GM04503 (cell line): ENCODE data around the gene MKKS.
A peak's percentile ranks its signal among the peaks of the same experiment; 100 is the strongest.
"Not testable (repeated sequence)": the region's sequence is repeated elsewhere in the genome, so short reads cannot be mapped to it uniquely, and the experiment has no call there.

Source experiments
- DNase-seq: peaks from one replicate; pipeline ENCODE4 v3.0.0-alpha.2; 2012; ENCODE audit warnings: low read depth

MKKS gene

DNA sequence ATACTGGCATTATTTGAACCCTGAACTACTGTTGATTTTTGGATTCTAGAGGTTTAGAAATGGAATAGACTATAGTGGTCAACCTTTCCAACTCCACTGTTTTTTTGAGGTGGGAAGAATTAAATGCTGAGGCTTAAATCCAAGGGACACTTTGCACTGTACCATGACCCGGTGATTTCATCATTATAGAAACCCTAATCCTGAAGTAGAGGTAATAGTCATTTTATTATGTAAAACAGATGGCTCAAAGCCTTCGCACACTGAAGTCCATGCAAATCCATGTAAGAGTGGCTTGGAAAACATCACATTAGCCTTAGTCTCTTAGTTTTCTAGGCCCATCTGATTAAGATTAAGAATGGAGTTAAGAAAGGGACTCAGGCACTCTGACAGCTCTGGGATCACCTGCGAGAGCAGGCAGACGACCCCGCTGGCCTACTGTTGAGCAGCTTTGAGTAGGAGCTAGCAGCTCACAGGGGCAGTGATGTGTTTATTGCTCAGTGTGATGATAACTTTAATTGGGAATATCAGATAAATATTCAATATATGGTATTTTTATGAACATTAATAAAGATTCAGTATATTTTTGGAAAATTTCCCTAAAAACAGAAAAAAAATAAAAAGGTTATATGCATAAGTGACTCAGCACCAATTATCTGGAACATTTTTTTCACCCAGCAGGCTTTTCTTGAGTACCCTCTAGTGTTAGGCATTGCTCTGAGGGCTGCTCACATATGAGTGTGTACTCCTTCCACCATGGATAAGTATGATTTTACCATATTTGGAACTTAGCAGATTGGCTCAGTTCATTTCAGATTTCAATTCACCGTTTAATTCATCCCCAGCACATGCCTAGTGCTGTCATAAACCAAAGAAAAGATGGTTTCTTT is 14.5 kb upstream of the MKKS start:
- DNase-seq = no peak

DNA sequence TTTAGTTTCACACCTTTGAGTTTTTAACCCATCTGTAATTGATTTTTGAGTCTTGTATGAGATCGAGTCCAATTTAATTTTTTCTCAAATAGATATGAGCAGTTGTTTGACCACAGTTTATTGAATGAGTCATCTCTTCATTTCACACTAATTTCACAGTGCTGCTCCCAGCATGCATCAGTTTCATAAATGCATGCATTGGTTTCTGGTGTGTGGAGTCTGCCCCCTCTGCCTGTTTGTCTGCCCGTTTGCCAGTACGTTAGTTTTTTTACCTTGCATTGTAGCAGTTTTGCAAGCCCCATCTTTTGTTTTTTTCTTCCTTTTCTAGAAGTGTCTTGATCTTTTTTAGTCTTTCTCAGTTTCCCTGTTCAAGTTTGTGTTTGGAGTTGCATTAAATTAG is 13.0 kb upstream of the MKKS start:
- peak; percentile 31 for DNase-seq

DNA sequence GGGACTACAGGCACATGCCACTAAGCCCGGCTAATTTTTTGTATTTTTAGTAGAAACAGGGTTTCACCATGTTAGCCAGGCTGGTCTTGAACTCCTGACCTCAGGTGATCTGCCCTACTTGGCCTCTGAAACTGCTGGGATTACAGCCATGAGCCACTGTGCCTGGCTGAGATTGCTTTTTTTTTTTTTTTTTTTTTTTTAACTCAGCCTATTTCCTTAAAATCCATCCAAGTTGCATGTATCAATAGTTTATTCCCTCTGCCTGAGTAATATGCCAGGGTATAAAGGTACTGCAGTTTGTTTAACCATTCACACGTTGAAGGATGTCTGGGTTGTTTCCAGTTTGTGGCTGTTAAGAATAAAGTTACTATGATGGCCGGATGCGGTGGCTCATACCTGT is 11.7 kb upstream of the MKKS start:
- no peak for DNase-seq

DNA sequence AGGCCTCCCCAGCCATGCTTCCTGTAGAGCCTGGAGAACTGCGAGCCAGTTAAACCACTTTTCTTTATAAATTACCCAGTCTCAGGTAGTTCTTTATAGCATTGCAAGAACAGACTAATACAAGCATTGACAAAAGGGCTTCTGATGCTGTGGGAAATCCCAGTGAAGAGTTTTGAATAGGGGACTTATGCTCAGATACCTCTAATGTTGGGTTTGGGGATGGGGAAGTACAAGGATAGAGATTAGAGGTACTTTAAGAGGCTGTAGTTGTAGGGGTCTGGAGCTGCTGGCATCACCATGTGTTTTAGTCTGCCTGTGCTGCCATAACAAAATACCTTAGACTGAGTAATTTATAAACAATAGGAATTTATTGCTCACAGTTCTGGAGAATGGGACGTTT is 9.9 kb upstream of the MKKS start:
- DNase-seq = no peak

DNA sequence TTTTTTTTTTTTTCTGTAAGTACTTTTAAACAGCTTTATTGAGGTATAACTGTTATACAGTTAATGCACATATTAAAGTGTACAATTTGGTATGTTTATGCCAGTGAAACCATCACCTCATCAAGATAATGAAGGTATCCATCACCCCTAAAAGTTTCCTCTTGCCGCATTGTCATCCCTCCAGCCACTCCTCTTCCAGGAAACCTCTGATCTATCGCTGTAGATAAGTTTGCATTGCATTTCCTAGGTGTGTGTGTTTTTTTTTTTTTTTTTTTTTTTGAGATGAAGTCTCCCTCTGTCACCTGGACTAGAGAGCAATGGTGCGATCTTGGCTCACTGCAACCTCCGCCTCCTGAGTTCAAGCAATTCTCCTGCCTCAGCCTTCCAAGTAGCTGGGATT is 4.2 kb upstream of the MKKS start:
- no peak for DNase-seq

DNA sequence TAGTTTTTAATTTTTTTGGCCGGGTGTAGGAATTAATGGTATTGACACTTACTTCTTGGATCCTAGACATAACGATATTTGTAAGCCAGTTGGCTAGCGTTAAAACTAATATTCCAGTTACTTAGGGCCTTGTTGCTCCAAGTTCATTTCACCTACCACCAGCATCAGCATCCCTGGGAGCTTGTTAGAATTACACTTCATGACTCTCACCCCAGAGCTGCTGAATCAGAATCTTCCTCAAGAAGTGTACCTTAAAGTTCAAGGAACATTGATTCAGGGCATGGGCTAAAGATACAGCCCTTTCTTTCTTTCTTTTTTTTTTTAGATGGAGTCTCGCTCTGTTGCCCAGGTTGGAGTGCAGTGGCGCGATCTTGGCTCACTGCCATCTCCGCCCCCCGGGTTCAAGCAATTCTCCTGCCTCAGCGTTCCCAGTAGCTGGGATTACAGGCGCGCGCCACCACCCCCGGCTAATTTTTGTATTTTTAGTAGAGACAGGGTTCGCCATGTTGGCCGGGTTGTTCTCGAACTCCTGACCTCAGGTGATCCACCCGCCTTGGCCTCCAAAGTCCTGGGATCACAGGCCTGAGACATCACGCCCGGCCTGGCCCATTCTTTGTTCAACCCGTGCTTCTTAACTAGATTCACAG is 2.2 kb upstream of the MKKS start:
- DNase-seq = no peak

DNA sequence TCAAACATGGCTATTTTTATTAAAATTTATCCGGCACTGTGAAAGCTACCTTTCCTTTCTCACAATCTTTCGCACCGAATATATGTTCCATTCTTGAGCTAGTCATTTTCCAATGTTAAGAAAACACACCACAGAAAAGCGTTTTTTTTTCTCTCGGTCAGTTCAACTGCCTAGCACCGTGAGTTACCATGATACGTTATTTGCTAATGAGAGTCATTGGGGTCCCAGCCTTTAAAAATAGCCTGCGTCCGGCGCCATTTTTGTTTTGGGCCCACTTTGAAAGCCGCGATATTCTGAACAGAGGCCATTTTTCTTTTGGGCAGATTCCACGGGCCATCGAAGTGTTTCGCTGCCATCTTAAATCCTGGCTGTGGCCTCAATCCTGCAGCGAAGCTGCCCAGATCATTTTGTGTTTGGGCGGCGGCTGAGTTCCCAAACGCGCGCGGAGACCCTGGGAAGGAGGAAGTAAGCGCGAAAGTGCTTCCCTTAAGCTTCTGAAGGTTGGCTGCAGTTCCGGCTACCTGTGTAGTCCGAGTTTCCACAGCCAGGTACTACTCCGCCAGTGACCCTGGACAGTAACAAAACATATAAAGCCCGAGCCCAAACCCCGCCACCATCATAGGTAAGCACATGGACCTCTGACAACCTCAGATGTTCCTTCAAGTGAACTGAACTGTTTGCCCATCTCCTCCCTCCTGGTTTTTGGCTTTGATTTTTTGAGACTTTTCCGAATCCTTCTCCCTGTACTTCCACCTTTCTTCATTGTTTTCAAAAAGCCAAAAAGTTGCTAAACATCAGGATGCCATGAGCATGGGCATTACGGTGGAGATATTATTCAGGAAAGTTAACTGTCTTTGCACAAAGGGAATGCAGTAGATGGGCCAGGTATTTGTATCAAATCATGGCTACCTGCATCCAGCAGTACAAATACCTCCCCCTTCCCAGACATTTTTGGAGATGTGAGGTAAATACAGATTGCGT is 1.1 kb upstream of the MKKS start, which contains the start of gene SLX4IP:
Gene SLX4IP (plus strand): TSS at position 474 of the 981 bp plus-strand sequence. CDS start 22,900 bp downstream, outside the sequence.
- DNase-seq = peak; percentile 82

DNA sequence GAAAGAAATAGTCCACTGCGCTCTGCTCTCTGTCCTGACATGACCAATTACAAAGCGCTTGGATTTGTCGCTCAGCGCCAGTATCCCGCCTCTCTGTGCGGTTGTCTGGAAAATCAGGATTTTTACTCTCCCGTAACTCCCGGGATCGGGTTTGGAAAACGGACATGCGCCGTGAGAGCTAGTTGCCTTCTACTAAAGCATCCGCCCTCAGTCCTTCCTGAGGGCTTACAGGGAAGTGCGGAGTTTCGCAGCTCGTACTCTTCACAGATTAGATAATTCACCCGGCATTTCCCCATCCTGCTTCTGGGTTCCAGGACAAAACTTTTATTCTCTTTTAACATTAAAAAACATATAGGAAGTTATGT is 427 bp upstream of the MKKS start:
- peak; percentile 96 for DNase-seq

DNA sequence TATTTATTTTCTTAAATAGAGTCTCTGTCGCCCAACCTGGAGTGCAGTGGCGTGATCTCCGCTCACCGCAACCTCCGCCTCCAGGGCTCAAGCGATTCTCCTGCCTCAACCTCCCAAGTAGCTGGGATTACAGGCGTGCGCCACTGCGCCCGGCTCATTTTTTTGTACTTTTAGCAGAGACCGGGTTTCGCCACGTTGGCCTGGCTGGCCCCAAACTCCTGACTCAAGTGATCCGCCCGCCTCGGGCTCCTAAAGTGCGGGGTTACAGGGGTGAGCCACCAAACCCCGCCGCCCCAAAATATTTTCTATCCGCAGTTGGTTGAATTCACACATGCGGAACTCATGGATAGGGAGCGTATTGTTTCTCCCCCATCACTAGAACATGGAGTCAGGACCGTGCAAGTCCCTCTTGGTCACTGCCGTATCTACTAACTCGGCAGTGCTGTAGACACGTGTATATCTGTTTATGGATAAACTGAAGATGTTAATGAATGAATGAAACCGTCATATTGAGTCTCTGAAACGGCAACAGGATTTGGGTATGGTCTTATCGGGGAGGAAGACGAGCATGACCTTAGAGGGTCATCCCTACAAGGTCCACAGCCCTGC is 904 bp downstream of the MKKS start:
- DNase-seq = no peak

DNA sequence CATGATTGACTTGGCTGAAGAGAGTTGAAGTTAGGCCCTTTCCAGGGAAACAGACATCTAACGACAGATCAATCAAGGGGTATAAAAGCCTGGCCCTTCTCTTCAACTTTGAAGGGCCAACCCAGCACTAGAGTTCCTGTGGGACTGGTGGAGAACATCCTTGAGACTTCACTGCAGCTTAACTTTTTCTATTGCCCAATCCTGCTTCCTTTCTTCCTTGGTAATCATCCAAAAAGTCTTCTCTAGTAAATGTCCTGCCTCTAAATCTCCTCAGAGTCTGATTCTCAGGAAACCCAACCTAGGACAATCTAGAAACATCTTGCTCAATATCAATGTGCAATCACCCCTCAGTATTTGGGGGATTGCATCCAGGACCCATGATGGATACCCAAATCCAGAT is 1.9 kb downstream of the MKKS start:
- no peak for DNase-seq

DNA sequence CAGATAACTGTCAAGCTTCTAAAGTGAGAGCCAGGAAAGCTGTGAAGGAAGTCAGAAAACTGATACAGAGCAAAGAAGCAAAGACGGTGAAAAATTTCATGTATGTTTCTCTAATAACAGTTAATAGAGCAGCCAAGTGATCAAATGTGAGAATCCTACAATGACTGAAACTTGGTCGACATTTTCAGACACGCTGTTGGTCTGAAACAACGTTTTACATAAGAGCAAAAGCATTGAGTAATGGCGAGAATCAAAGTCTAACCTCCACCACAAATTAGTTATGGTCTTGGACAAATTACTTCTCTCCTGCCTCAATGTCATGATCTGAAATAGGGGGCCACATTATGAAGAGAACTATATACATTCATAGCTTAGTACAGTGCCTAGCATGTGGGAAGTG is 3.3 kb downstream of the MKKS start:
- no peak for DNase-seq

DNA sequence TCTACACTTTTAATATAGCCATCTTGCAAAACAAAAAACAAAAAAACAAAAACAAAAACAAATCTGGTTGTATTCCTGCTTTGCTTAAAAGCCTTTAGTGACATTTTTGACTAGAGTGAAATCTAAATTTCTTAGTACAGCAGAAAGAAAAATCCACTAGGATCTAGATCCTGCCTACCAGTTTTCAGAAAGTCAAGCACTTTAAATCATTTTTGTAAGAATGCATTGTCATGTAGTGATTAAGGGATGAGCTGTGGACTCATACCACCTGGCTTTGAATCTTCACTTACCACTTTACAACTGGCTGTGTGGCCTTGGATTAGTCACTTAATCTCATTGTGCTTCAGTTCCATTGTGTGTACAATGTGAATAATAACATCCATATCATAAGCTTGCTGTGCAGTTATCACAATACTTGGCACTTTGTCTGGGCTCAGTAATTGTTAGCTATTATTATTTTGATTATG is 4.0 kb downstream of the MKKS start:
- no peak for DNase-seq

DNA sequence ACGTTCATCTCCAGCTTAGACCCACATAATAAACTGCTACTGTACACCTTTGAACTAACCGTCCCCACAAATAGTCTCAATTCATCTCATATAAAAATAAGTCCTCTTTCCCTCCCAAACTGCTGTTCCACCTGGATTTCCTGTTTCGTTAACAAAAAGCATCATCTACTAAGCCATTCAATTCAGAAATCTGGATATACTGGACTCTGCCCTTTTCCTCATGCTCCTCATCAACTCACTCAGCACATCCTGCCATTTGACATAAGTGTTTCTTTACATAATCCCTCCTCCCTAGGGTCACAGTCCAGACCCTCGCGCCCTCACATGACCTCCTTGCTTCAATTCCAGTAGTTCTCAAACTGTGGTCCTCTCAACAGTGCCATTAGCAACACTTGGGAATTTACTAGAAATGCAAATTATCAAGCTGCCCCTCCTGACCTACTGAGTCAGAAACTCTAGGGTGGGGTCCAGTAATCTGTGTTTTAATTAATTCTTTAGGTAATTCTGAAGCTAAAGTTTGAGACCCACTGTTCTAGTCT is 4.5 kb downstream of the MKKS start:
- no peak for DNase-seq

DNA sequence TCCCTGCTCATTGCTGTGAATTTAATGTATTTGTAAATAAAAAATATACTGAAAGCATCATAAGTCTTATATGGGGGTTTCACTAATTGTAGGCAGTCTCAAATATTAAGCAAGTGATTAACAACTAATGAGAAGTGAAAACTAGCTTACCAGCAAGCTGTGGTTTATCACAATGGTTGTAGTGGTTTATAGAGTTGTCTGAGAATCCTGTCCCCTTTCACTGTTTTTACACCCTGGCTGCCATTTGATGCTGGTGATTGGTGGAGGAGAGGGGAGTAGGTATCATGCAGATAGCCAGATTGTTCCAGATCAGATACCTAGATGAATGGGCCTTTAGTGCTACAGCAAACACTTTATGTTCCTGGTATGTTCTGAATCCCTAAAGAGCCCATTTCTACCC is 6.0 kb downstream of the MKKS start:
- no peak for DNase-seq

DNA sequence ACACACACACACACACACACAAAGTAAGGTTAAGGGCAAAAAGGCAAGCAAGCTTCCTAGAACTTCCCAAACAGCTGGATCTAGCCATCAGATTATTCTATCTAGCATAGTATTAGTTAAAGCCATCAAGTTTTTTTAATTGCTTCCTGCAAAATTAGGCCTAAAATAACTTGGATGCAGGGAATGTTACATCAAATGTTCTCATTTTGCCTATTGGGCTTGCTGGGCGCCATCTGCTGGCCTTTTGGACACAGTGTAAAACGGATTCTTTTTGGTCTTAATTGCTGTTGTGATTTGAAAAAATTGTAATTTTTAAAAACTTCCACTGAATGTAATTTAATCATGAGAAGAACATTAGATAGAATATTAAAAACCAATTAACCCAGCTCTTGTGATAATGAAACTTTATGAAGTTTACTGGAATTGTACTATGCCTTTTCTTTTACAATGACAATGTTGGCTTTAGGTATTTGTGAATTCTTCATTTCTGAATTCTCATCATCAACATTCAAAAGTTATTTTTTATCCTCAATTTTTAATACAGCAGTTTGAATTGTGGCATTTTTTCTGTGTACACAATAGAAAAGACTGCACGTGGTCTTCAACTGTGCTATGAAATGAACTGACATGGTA is 6.8 kb downstream of the MKKS start:
- no peak for DNase-seq

DNA sequence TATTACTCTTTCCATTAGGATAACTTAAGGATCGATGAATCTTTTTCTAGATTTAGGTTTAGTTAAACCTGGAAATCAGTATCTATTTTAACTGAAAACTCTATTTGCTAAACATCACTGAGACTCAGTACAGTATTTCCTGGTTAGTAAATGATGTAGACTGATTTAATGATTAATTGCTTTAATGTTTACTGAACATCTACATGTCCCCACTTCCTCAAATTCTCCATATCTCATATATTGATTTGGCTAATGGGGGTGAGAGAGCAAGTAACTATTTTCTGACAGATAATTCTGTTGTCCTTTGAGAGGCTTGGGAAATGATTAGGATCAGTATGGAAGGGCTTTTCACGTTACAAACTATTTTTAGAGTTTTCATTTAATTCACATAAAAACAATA is 10.3 kb downstream of the MKKS start:
- DNase-seq = no peak

DNA sequence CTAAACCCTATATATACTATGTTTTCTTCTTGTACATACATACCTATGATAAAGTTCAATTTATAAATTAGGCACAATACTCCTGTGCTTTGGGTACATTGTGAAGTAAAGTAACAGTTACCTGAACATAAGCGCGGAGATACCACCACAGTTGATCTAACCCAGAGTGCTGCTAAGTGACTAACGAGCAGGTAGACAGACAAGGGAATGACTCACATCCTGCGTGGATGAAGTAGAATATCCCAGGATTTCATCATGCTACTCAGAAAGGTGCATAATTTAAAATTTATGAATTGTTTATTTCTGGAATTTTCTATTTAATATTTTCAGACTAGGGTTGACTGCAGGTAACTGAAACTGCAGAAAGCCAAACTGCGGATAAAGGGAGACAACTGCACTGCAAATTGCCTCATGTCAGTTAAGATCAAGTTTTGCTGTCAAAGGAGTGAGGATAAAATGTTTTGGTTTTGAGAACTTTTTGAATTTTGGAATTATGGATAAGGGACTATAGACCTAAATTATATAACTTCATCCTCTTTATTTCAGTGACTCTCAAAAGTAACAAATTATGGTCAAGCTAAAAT is 14.4 kb downstream of the MKKS start:
- DNase-seq = no peak

DNA sequence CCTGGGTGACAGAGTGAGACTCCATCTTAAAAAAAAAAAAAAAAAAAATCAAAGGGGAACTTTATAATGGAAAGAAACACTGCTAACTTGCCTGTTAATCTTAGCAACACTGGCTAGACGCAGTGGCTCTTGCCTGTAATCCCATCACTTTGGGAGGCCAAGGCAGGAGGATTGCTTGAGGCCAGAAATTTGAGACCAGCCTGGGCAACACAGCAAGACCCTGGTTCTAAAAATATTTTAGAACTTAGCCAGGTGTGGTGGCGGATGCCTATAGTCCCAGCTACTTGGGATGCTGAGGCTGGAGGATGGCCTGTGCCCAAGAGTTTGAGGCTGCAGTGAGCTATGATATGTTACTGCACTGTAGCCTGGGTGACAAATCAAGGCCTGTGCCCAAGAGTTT is 16.8 kb downstream of the MKKS start:
- DNase-seq = not testable (repeated sequence)

DNA sequence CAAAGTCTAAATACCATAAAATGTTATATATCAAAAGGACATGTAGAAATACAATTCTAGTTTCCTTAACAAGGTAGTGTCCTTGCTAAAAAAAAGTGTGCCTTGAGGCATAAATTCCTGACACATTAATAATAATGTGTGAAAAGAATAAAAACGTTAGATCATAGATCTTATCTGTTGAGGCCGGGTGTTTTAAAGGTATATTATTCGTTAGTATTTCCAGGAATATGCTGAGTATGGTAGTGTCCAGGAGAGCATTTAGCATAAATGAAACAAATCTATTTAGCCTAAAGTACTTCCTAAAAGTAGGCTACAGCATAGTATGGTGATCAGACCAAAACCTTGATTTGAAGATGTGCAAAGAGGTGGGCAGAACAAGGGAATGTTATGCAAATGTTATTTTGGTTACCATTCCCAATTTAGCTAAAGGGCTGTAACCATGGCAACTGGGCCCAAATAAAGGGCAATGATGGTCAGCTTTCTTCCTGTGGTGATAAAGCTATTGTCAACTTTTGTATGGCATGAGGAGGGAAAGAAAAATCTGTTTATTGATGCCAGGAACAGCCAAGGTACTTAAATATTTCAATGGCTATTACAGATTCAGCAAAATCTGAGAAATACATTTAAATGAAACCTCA is 18.9 kb downstream of the MKKS start:
- no peak for DNase-seq
